ENCODE results near the gene GNAI2.

Gene GNAI2

DNA sequence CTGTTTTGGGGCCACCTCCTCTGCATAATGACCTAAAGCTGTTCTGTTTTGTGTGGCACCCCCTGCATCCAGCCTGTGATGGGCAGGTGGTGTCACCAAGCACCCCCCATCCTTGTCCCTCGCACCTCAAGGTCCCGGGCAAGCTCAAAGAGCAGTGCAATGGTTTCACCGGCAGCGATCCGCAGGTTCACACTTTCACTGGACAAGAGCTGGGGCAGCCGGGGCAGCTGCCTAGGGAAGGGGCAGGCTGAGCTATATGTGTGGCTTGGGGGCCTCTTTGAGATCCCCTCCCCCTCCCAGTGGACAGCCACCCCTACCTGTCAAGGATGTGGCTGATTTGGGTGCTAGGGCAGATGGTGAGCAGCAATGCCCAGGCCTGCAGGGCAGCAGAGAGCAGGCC, 53.1 kb downstream of the GNAI2 start:
- TF ChIP-seq, protein P1, sequence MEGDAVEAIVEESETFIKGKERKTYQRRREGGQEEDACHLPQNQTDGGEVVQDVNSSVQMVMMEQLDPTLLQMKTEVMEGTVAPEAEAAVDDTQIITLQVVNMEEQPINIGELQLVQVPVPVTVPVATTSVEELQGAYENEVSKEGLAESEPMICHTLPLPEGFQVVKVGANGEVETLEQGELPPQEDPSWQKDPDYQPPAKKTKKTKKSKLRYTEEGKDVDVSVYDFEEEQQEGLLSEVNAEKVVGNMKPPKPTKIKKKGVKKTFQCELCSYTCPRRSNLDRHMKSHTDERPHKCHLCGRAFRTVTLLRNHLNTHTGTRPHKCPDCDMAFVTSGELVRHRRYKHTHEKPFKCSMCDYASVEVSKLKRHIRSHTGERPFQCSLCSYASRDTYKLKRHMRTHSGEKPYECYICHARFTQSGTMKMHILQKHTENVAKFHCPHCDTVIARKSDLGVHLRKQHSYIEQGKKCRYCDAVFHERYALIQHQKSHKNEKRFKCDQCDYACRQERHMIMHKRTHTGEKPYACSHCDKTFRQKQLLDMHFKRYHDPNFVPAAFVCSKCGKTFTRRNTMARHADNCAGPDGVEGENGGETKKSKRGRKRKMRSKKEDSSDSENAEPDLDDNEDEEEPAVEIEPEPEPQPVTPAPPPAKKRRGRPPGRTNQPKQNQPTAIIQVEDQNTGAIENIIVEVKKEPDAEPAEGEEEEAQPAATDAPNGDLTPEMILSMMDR (IDR thresholded peaks at IDR 0.05; ENCODE audit: poor library complexity, severe bottlenecking): no peak
- H3K36me3 ChIP-seq (ENCODE audit: low read depth): peaks cover 37% of the 10 kb centered on the region
- no peak for ATAC-seq (ENCODE audit: low read depth)
- no peak for DNase-seq (ENCODE audit: low spot score)
- H3K4me3 ChIP-seq (ENCODE audit: severe bottlenecking): no peak overlapping the region
- H3K27me3 ChIP-seq (ENCODE audit: insufficient read depth, poor library complexity, severe bottlenecking): no peaks in the 10 kb centered on the region
- no peaks in the 10 kb centered on the region for H3K9me3 ChIP-seq (ENCODE audit: severe bottlenecking)
- no peaks in the 10 kb centered on the region for H3K4me1 ChIP-seq (ENCODE audit: insufficient read depth, poor library complexity, severe bottlenecking)
- H3K27ac ChIP-seq (ENCODE audit: poor library complexity, severe bottlenecking): no peak overlapping the region

DNA sequence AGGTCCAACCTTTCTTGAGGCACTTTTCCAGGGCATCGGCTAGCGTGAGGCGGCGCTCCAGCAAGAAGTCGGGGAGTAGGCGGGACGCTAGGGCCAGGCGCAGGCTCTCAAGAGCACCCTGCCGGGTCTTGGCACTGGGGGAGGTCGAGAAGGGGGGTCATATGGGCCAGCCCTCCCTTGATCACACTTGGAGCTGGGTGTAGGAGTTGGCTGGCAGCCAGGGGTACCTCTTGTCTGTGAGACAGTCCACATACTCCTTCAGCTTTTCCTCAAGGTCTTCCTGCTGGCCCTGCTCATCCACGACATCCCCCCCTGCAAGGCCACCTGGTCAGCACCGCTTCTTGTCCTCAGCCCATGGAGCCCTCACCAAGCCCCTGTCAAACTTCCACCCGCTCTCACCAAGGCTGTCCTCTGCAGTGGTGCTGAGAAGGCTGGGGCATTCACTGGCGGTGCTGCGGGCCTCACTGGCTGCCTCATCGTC, 54.2 kb downstream of the GNAI2 start:
- no peak overlapping the region for H3K27ac ChIP-seq (ENCODE audit: poor library complexity, severe bottlenecking)
- TF ChIP-seq, protein P1 (IDR thresholded peaks at IDR 0.05; ENCODE audit: poor library complexity, severe bottlenecking): no peak
- H3K9me3 ChIP-seq (ENCODE audit: severe bottlenecking): no peaks in the 10 kb centered on the region
- H3K36me3 ChIP-seq (ENCODE audit: low read depth): peaks cover 37% of the 10 kb centered on the region
- H3K4me1 ChIP-seq (ENCODE audit: insufficient read depth, poor library complexity, severe bottlenecking): no peaks in the 10 kb centered on the region
- H3K4me3 ChIP-seq (ENCODE audit: severe bottlenecking): no peak overlapping the region
- H3K27me3 ChIP-seq (ENCODE audit: insufficient read depth, poor library complexity, severe bottlenecking): no peaks in the 10 kb centered on the region
- DNase-seq (ENCODE audit: low spot score) (peak; percentile 61), ATAC-seq (ENCODE audit: low read depth) (no peak)

DNA sequence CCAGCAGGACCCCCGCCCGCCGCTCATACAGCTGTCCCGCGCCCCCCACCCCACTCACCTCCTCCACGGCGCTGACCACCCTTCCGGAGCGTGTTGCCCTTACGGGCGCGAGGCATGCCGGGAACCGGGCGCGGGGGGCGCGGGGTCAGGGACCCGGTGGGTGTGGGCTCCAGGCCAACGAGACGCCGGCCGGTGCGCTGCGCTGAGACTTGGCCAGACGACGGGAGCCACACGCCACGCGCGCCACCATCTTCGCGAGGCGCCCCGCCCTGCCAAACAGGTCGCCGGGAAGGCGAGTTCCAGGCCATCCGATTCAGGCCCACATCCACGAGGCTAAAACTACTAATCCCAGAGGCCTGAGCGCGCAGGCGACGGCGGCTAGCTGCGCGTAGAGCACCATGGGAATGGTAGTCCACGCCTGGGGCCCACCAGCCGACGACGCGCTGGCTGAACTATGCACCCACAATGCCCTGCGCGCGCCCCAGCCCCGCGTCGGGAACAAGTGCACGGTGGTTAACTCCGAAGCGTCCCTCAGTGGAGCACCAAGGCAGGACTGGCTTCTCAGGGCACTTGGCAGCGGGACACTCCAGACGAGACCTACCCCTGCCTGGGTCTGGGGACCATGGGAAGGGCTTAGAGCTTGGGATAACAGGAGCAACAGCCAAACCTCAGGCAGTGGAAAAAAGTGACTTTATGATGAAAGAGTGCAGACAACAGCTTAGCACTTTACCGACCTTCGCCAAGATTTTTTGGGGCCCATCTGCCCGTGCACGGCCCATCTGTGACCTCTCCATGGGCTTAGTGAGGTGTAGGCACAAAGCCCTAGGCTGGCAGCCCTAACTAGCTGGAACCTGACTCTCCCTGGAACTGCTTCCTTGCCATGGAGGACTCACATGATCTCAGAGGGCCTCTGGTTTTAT, 56.4 kb downstream of the GNAI2 start, which contains the start of gene IFRD2:
Gene IFRD2 (minus strand): TSS at position 271 of the 920 bp plus-strand sequence. CDS start 155 bp downstream, at position 116.
- Histone ChIP-seq H3K9me3 (ENCODE audit: severe bottlenecking) (no peaks in the 10 kb centered on the region), H3K27me3 (ENCODE audit: insufficient read depth, poor library complexity, severe bottlenecking) (no peaks in the 10 kb centered on the region), H3K27ac (ENCODE audit: poor library complexity, severe bottlenecking) (peak within 1 kb of the TSS; percentile 70), H3K4me1 (ENCODE audit: insufficient read depth, poor library complexity, severe bottlenecking) (no peaks in the 10 kb centered on the region), H3K4me3 (ENCODE audit: severe bottlenecking) (peak within 1 kb of the TSS; percentile 49), H3K36me3 (ENCODE audit: low read depth) (peaks cover 33% of the 10 kb centered on the region)
- peak; percentile 96 for ATAC-seq (ENCODE audit: low read depth)
- TF ChIP-seq, protein P1 (IDR thresholded peaks at IDR 0.05; ENCODE audit: poor library complexity, severe bottlenecking): peak; percentile 11
- DNase-seq (ENCODE audit: low spot score): peak; percentile 97

DNA sequence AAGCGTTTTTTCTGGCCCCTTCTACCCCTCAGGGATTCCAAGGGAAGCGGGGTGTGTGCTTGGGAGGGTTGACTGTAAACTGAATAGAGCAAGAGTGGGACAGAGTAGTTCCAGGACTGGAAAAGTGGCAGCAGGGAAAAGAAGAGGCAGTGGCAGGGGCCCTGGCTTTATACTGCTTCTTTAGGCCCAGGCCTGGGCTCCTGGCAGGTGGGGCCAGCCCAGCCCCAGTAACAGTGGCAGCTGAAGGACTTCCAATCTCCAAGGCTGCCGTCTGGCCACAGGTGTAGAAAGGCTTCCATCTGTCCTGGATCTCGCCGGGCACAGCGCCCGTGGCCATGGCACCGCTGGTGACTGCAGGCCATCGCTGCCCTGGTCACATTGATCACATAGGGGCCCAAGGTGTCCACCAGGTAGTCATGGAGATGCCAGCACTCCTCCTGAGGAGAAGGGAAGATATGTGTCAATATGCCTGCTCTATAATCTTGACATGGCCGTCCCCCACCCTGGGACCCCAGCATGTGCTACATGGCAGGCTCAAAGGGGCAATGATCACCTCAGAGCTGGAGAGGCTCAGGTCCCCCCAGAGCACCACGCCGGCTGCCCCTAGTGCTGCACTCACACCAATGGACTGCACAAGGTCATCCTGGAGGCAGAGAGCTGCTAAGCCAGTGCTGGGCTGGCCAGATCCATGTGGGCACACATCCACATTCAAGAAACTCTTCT, 57.2 kb downstream of the GNAI2 start:
- TF ChIP-seq, protein P1 (IDR thresholded peaks at IDR 0.05; ENCODE audit: poor library complexity, severe bottlenecking): no peak

More for the DNA sequence above, 57.2 kb downstream of the GNAI2 start:
- DNase-seq (ENCODE audit: low spot score) (no peak), ATAC-seq (ENCODE audit: low read depth) (no peak)
- Histone ChIP-seq H3K27ac (ENCODE audit: poor library complexity, severe bottlenecking) (peak overlapping the region; percentile 70), H3K27me3 (ENCODE audit: insufficient read depth, poor library complexity, severe bottlenecking) (no peaks in the 10 kb centered on the region), H3K4me3 (ENCODE audit: severe bottlenecking) (no peak overlapping the region), H3K9me3 (ENCODE audit: severe bottlenecking) (no peaks in the 10 kb centered on the region), H3K36me3 (ENCODE audit: low read depth) (peaks cover 25% of the 10 kb centered on the region), H3K4me1 (ENCODE audit: insufficient read depth, poor library complexity, severe bottlenecking) (no peaks in the 10 kb centered on the region)

All from RWPE2 (cell line).